H9 (cell line): Measurements from ENCODE around the gene DENND4A. TPM values are rescaled to one million over a fixed set of nuclear protein-coding genes. Genes with fewer than 3 reads are reported as not detected.

Experiments
- DNase-seq: peaks from one replicate; pipeline ENCODE4 v3.0.0-alpha.2; 2017
- H2AFZ ChIP-seq: one replicate; pipeline ENCODE4 v1.6.1; 2013; ENCODE audit warnings: mild to moderate bottlenecking, low read length, control low read depth, moderate library complexity
- H2AK5ac ChIP-seq: 2 replicates; pipeline ENCODE4 v1.6.1; 2013; ENCODE audit warnings: low read length, control low read depth, mixed read lengths; ENCODE audit not compliant: insufficient read length
- H2BK120ac ChIP-seq: one replicate; pipeline ENCODE4 v1.6.1; 2013; ENCODE audit warnings: low read depth, mild to moderate bottlenecking, low read length, control low read depth, inconsistent platforms; ENCODE audit not compliant: poor library complexity, severe bottlenecking
- H2BK12ac ChIP-seq: 2 replicates; pipeline ENCODE4 v1.6.1; 2013; ENCODE audit warnings: low read length, control low read depth, mixed read lengths, low read depth; ENCODE audit not compliant: insufficient read length
- H2BK15ac ChIP-seq: 2 replicates; pipeline ENCODE4 v1.6.1; 2013; ENCODE audit warnings: low read depth, low read length, control low read depth
- H2BK20ac ChIP-seq: one replicate; pipeline ENCODE4 v1.6.1; 2013; ENCODE audit warnings: low read depth, mild to moderate bottlenecking, low read length, control low read depth, inconsistent platforms; ENCODE audit not compliant: poor library complexity, severe bottlenecking
- H2BK5ac ChIP-seq: 2 replicates; pipeline ENCODE4 v1.6.1; 2013; ENCODE audit warnings: low read length, control low read depth, mixed read lengths; ENCODE audit not compliant: insufficient read length
- H3K14ac ChIP-seq: 2 replicates; pipeline ENCODE4 v1.6.1; 2013; ENCODE audit warnings: low read length, control low read depth; ENCODE audit not compliant: insufficient read depth
- H3K18ac ChIP-seq: 2 replicates; pipeline ENCODE4 v1.6.1; 2013; ENCODE audit warnings: low read depth, mild to moderate bottlenecking, mixed read lengths, low read length, control low read depth; ENCODE audit not compliant: insufficient read length
- H3K23ac ChIP-seq: 2 replicates; pipeline ENCODE4 v1.6.1; 2013; ENCODE audit warnings: low read length, control low read depth, mixed read lengths, low read depth; ENCODE audit not compliant: insufficient read length
- H3K23me2 ChIP-seq: 2 replicates; pipeline ENCODE4 v1.6.1; 2013; ENCODE audit warnings: low read depth, mild to moderate bottlenecking, mixed read lengths, low read length, control low read depth; ENCODE audit not compliant: insufficient read length, poor library complexity, severe bottlenecking
- H3K27ac ChIP-seq: 2 replicates; pipeline ENCODE4 v1.5.1; 2013; ENCODE audit warnings: low read length, control low read depth, mixed read lengths, low read depth; ENCODE audit not compliant: insufficient read length
- H3K27me3 ChIP-seq: 2 replicates; pipeline ENCODE4 v1.6.1; 2013; ENCODE audit warnings: low read length, control low read depth, inconsistent platforms; ENCODE audit not compliant: insufficient read depth
- H3K4ac ChIP-seq: 2 replicates; pipeline ENCODE4 v1.6.1; 2013; ENCODE audit warnings: low read depth, mild to moderate bottlenecking, control low read depth, inconsistent platforms, low read length, moderate library complexity
- H3K4me1 ChIP-seq: 2 replicates; pipeline ENCODE4 v1.6.1; 2013; ENCODE audit warnings: low read length, control low read depth, inconsistent platforms; ENCODE audit not compliant: insufficient read depth
- H3K4me2 ChIP-seq: 2 replicates; pipeline ENCODE4 v1.6.1; 2013; ENCODE audit warnings: low read length, control low read depth, mixed read lengths; ENCODE audit not compliant: insufficient read length, insufficient read depth
- H3K56ac ChIP-seq: 2 replicates; pipeline ENCODE4 v1.6.1; 2013; ENCODE audit warnings: low read depth, mild to moderate bottlenecking, mixed read lengths, low read length, control low read depth; ENCODE audit not compliant: insufficient read length
- H3K79me1 ChIP-seq: 2 replicates; pipeline ENCODE4 v1.6.1; 2013; ENCODE audit warnings: low read depth, mild to moderate bottlenecking, moderate library complexity, low read length, control low read depth, inconsistent platforms; ENCODE audit not compliant: insufficient read depth, poor library complexity, severe bottlenecking
- H3K79me2 ChIP-seq: 2 replicates; pipeline ENCODE4 v1.6.1; 2013; ENCODE audit warnings: low read length, control low read depth, inconsistent platforms; ENCODE audit not compliant: insufficient read depth
- H3K9ac ChIP-seq: 2 replicates; pipeline ENCODE4 v1.6.1; 2013; ENCODE audit warnings: low read length, control low read depth, mixed read lengths; ENCODE audit not compliant: insufficient read length; ENCODE audit errors: extremely low read depth
- H3K9me3 ChIP-seq: one replicate; pipeline ENCODE4 v1.6.1; 2013; ENCODE audit warnings: low read depth, low read length, inconsistent platforms; ENCODE audit not compliant: control insufficient read depth
- H3T11ph ChIP-seq: one replicate; pipeline ENCODE4 v1.6.1; 2013; ENCODE audit warnings: mild to moderate bottlenecking, low read length, control low read depth, inconsistent platforms
- H4K20me1 ChIP-seq: one replicate; pipeline ENCODE4 v1.6.1; 2013; ENCODE audit not compliant: control insufficient read depth, insufficient read length, insufficient read depth
- H4K5ac ChIP-seq: 2 replicates; pipeline ENCODE4 v1.6.1; 2013; ENCODE audit warnings: low read depth, mild to moderate bottlenecking, mixed read lengths, low read length, control low read depth; ENCODE audit not compliant: insufficient read length
- H4K8ac ChIP-seq: replicated peaks from 2 replicates; pipeline ENCODE4 v1.6.1; 2013; ENCODE audit warnings: low read length, control low read depth, mixed read lengths, low read depth; ENCODE audit not compliant: insufficient read length
- H4K91ac ChIP-seq: 2 replicates; pipeline ENCODE4 v1.6.1; 2013; ENCODE audit warnings: low read depth, mild to moderate bottlenecking, moderate library complexity, mixed read lengths, low read length, control low read depth; ENCODE audit not compliant: insufficient read length
- H3K27ac Mint-ChIP-seq, 3 experiments: 2 replicates in 2 of 3; 3 replicates in 1 of 3; pipeline ENCODE4 v1.8.0; 2020 to 2021; ENCODE audit warnings: mixed read lengths in 3 of 3, mild to moderate bottlenecking in 1 of 3, moderate library complexity in 1 of 3
- H3K27me3 Mint-ChIP-seq: 2 replicates; pipeline ENCODE4 v1.8.0; 2021; ENCODE audit warnings: low read depth, mild to moderate bottlenecking, moderate library complexity, mixed read lengths
- H3K36me3 Mint-ChIP-seq, 3 experiments: 2 replicates in 2 of 3; 3 replicates in 1 of 3; pipeline ENCODE4 v1.8.0; 2020 to 2021; ENCODE audit warnings: low read depth in 3 of 3, mixed read lengths in 3 of 3; ENCODE audit not compliant: insufficient read depth in 1 of 3
- H3K4me1 Mint-ChIP-seq, 2 experiments: 2 replicates each; pipeline ENCODE4 v1.8.0; 2020; ENCODE audit warnings: mixed read lengths in 2 of 2
- H3K4me3 Mint-ChIP-seq, 2 experiments: 2 replicates in 1 of 2; 3 replicates in 1 of 2; pipeline ENCODE4 v1.8.0; 2020 to 2021; ENCODE audit warnings: mild to moderate bottlenecking in 2 of 2, mixed read lengths in 2 of 2, moderate library complexity in 1 of 2
- H3K9me3 Mint-ChIP-seq, 2 experiments: 2 replicates in 1 of 2; 3 replicates in 1 of 2; pipeline ENCODE4 v1.8.0; 2020; ENCODE audit warnings: mild to moderate bottlenecking in 2 of 2, mixed read lengths in 2 of 2, moderate library complexity in 1 of 2
- WGBS: extraction: QIAGEN DNeasy Blood & Tissue Kit; methylation state at CpG from one replicate; pipeline ENCODE4 v1.1.7; 2013; ENCODE audit warnings: missing lambda C conversion rate, low lambda C conversion rate, mixed read lengths; ENCODE audit not compliant: insufficient read length; ENCODE audit errors: extremely low coverage; 5-methylcytosine and 5-hydroxymethylcytosine counted together
- total RNA-seq: library from RNA; stranded (reverse); gene quantifications from 2 replicates; pipeline ENCODE4 v1.2.1, GENCODE V29; 2021
- TF ChIP-seq, protein P1 (sequence below): fragments of 200-600 bp; sonication (generic); conservative IDR thresholded peaks from 3 replicates; pipeline ENCODE4 v1.8.0; 2021; ENCODE audit warnings: antibody characterized with exemption, mild to moderate bottlenecking

DENND4A gene
- total RNA-seq, 1 experiment from 2014 or later: 4.7 TPM

- H3K4me1 Mint-ChIP-seq: no peaks in the 10 kb centered on the region
- Histone ChIP-seq H3K27ac (no peak overlapping the region), H4K8ac (no peak overlapping the region), H3K9me3 (no peaks in the 10 kb centered on the region), H2BK5ac (no peak overlapping the region), H4K91ac (no peak overlapping the region), H2AK5ac (no peak overlapping the region), H3K9ac (no peak overlapping the region), H3K56ac (no peak overlapping the region), H3K79me1 (no peaks in the 10 kb centered on the region), H3K23me2 (no peaks in the 10 kb centered on the region), H4K5ac (no peak overlapping the region), H3K14ac (no peak overlapping the region), H2AFZ (no peak overlapping the region), H2BK20ac (no peak overlapping the region), H3K27me3 (no peaks in the 10 kb centered on the region), H3K4ac (no peak overlapping the region), H2BK120ac (no peak overlapping the region), H4K20me1 (no peaks in the 10 kb centered on the region), H3K79me2 (no peaks in the 10 kb centered on the region), H2BK12ac (no peak overlapping the region), H2BK15ac (no peak overlapping the region), H3K23ac (no peak overlapping the region), H3K4me2 (no peak overlapping the region), H3T11ph (no peak overlapping the region), H3K4me1 (no peaks in the 10 kb centered on the region), H3K18ac (no peak overlapping the region)
- no peak for DNase-seq
- no peaks in the 10 kb centered on the region for H3K27me3 Mint-ChIP-seq
- no peak overlapping the region for H3K4me3 Mint-ChIP-seq
- no CpG with 5 or more reads among the region's 6 CpGs for WGBS
- H3K9me3 Mint-ChIP-seq: no peaks in the 10 kb centered on the region
- H3K27ac Mint-ChIP-seq: no peak overlapping the region
- TF ChIP-seq, protein P1, sequence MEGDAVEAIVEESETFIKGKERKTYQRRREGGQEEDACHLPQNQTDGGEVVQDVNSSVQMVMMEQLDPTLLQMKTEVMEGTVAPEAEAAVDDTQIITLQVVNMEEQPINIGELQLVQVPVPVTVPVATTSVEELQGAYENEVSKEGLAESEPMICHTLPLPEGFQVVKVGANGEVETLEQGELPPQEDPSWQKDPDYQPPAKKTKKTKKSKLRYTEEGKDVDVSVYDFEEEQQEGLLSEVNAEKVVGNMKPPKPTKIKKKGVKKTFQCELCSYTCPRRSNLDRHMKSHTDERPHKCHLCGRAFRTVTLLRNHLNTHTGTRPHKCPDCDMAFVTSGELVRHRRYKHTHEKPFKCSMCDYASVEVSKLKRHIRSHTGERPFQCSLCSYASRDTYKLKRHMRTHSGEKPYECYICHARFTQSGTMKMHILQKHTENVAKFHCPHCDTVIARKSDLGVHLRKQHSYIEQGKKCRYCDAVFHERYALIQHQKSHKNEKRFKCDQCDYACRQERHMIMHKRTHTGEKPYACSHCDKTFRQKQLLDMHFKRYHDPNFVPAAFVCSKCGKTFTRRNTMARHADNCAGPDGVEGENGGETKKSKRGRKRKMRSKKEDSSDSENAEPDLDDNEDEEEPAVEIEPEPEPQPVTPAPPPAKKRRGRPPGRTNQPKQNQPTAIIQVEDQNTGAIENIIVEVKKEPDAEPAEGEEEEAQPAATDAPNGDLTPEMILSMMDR: no peak
- no peaks in the 10 kb centered on the region for H3K36me3 Mint-ChIP-seq
These were observed 14.2 kb downstream of the DENND4A start for GRCh38 chr15:65777843-65778242.
